ENCODE measurements around the gene SSBP2. TPM values are rescaled to one million over a fixed set of nuclear protein-coding genes. Genes with fewer than 3 reads are reported as not detected.
"Not testable (repeated sequence)": the region's sequence is repeated elsewhere in the genome, so short reads cannot be mapped to it uniquely, and the experiment has no call there.

Gene SSBP2
- total RNA-seq, 4 donors from 2014 or later: 45.3 to 83.1 (median 61.7) TPM

DNA sequence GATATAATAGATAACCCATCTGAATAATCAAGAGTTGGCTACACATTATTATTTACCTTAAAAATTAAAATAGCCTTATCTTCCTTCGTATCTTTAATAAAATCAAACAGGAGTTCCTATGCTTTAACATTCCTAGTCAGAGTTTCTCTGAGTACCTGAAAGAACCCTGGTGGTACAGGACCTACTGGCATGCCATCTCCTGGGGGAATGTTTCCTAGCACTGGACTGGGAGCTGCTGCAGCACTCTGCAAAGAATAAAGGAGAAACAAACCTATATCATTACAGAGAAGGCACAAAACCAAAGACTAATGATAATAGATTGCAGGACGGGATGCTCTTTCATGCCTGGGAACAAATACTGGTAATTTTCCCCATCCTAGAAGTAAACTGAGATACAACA is 237.4 kb downstream of the SSBP2 start:
- H3K4me3 ChIP-seq (ENCODE audit: low read depth, poor library complexity, severe bottlenecking): no peak overlapping the region
- intact Hi-C loops (cut with DNase I; ENCODE audit: low total_unique reads): no loop called here
- DNase-seq (ENCODE audit: low spot score in 2 of 2): no peak
- 94% methylated on average over 2 of the region's 2 CpGs for WGBS, 2 donors
- TF ChIP-seq POLR2A (IDR thresholded peaks at IDR 0.05) (no peak), CTCF (IDR thresholded peaks at IDR 0.05) (no peak)

- 24 to 27% methylated on average over 2 of the region's 2 CpGs for WGBS, 2 donors
- TF ChIP-seq CTCF (IDR thresholded peaks at IDR 0.05): peak in 1 of 3 donors; percentile 70
- no peak for TF ChIP-seq POLR2A (IDR thresholded peaks at IDR 0.05)
- intact Hi-C loops (cut with DNase I; ENCODE audit: low total_unique reads): loop anchor here (5.0 to 10.0 kb wide), 2 partner anchors 248 to 660 kb away; partner anchors contain the start of gene SSBP2
These were observed 243.9 kb downstream of the SSBP2 start for GRCh38 chr5:81506900-81507588.

DNA sequence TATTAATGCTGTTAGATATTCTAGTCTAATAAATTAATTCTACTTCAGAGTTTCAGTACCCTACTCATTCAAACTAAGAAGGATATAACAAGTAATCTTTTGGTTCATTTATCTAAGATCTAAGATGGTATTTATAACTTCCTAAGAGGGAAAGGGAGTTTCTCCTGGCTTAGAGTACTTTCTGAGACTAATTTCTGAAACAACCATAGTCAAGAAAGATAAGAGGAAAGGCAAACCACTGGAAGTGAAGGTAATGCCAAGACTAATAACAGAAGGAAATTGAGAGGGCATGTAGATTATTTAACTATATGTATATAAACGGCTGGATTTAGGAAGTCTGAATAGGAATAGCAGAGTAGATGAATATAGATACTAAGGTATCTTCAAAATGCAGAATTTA is 244.5 kb downstream of the SSBP2 start:
- TF ChIP-seq CTCF (IDR thresholded peaks at IDR 0.05) (no peak), POLR2A (IDR thresholded peaks at IDR 0.05) (no peak)
- no peak overlapping the region for H3K4me3 ChIP-seq (ENCODE audit: low read depth, poor library complexity, severe bottlenecking)
- 26 to 48% methylated on average over 1 of the region's 1 CpG for WGBS, 2 donors
- intact Hi-C loops (cut with DNase I; ENCODE audit: low total_unique reads): loop anchor here (5.0 to 10.0 kb wide), 2 partner anchors 248 to 661 kb away; partner anchors contain the start of gene SSBP2
- DNase-seq (ENCODE audit: low spot score in 2 of 2): no peak

More at GRCh38 chr5:81506900-81507588, 243.9 kb downstream of the SSBP2 start:
- no peak overlapping the region for H3K4me3 ChIP-seq (ENCODE audit: low read depth, poor library complexity, severe bottlenecking)
- peak in 1 of 2 donors; percentile 58 for DNase-seq (ENCODE audit: low spot score in 2 of 2)

DNA sequence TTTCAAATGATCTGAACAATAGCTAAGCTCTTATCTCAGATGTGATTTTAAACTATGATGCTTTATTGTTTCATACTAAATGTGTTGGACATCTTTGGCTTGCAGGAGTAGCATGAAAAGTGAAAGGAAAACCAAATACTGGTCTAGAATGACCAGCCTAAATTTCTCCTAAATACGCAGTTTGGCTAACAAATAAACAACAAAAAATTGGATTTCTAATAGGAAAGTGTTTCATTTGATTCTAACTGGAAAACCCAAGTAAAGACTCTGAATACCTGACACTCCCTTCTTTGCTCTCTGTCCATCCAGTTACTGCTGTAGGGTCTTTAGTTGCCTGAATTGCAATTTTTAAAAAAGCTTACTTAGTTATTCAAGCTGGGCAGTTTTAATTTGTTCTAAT is 245.2 kb downstream of the SSBP2 start:
- WGBS, 2 donors: 55 to 63% methylated on average over 1 of the region's 1 CpG
- TF ChIP-seq CTCF (IDR thresholded peaks at IDR 0.05) (no peak), POLR2A (IDR thresholded peaks at IDR 0.05) (no peak)
- no peak overlapping the region for H3K4me3 ChIP-seq (ENCODE audit: low read depth, poor library complexity, severe bottlenecking)
- no peak for DNase-seq (ENCODE audit: low spot score in 2 of 2)
- intact Hi-C loops (cut with DNase I; ENCODE audit: low total_unique reads): loop anchor here (5.0 to 10.0 kb wide), 2 partner anchors 249 to 662 kb away; partner anchors contain the start of gene SSBP2

DNA sequence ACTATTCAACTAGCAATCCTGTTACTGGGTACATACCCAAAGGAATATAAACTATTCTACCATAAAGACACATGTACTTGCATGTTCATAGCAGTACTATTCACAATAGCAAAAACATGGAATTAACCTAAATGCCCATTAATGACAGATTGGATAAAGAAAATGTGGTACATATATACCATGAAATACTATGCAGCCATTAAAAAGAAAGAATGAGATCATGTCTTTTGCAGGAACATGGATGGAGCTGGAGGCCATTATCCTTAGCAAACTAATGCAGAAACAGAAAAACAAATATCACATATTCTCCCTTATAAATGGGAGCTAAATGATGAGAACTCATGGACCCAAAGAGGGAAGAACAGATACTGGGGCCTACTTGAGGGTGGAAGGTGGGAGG is 247.3 kb downstream of the SSBP2 start:
- not testable (repeated sequence) for H3K4me3 ChIP-seq (ENCODE audit: low read depth, poor library complexity, severe bottlenecking); DNase-seq (ENCODE audit: low spot score in 2 of 2)
- intact Hi-C loops (cut with DNase I; ENCODE audit: low total_unique reads): loop anchor here (10.0 kb wide), 1 partner anchor 251 kb away; the partner anchor contains the start of gene SSBP2

DNA sequence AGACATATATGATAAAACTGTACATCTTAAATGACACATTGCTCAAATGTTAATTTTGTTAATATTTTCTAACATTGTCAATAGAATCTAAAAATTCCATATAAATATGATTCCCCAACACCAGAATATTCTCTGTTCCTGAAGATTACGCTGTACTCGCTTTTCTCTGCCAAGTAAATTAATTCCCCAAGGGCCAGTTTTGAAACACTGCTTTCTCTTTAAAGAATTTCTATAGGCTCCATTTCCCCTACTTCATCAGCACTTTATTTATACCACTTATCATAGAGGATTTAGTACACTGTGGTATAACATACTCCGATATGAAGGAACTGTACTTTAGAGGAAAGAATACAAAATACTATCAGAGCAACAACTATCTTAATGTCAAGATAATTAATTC is 255.6 kb downstream of the SSBP2 start:
- no peak for TF ChIP-seq POLR2A (IDR thresholded peaks at IDR 0.05)
- TF ChIP-seq CTCF (IDR thresholded peaks at IDR 0.05): no peak
- intact Hi-C loops (cut with DNase I; ENCODE audit: low total_unique reads): no loop called here
- H3K4me3 ChIP-seq (ENCODE audit: low read depth, poor library complexity, severe bottlenecking): no peak overlapping the region
- DNase-seq (ENCODE audit: low spot score in 2 of 2): no peak
- WGBS, 2 donors: 88 to 93% methylated on average over 3 of the region's 3 CpGs
